NCI-H2081 treated with DMSO at 0.1 percent for 48 hours (cell line): ENCODE results near the gene RPL14.
A peak's percentile ranks its signal among the peaks of the same experiment; 100 is the strongest.
"Not testable (repeated sequence)": the region's sequence is repeated elsewhere in the genome, so short reads cannot be mapped to it uniquely, and the experiment has no call there.

Source experiments
- DNase-seq: peaks from one replicate; lab custom pipeline; 2025; lab: John Stamatoyannopoulos, UW

RPL14 gene

DNA sequence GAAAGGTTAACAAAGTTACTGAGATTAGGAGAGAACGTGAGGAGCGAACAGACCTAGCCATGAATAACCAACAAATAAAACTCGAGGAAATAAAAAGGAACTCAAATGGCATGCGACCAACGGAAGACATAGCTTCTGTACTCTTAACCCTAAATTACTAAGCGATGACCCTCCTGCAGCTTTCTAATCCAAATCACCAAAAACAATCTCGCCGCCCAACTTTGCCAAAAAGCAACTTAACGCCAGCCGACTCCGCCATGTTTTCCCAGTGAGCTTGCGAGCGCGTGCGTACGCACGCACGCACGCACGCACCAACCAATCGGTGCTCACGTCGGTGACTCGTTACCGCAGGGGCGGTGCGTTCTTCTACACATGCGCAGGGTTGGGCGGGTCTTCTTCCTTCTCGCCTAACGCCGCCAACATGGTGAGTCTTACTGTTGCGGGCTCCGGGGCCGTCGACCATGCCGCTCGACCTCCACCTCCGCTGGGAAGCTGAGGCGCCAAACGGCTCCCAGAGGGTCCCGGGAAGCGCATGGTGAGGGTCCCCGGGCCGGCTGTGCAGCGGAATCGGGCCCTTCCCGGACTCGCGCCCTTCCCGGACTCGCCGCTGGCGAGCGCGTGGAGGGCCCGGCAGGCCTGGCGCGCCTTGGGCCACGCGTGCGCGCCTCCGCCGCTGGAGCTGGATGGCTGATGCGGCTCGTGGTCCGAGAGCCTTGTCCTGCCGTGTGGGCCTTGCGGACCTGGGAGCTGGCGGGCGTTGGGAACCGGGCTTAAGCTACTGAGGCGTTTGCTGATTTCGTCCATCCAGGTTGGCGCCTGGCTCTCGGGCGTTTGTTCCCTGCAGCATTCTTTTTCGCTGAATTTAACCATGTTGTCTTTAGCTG is at the start of gene RPL14:
Gene RPL14 (plus strand): TSS at position 400 of the 884 bp plus-strand sequence. CDS start 133 bp downstream, at position 533.
- DNase-seq, result no peak

DNA sequence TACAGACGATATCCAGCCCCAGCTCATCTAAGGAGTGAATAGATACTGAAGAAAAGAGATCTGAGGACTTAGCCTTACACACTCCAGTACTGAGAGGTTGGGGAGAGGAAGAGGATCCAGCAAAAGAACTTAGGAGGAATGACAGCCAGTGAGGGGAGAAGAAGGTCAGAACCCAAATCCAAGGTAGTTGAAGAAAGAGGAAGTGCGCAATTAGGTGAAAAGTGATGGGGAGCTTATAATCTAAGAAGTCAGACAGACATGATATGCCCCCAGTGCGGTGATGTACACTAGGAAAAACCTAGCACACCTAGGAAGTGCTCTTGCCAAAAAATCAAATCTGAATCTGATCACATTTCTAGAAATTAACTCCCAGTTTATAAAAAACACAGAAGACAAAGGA is 49.5 kb upstream of the RPL14 start:
- no peak for DNase-seq

DNA sequence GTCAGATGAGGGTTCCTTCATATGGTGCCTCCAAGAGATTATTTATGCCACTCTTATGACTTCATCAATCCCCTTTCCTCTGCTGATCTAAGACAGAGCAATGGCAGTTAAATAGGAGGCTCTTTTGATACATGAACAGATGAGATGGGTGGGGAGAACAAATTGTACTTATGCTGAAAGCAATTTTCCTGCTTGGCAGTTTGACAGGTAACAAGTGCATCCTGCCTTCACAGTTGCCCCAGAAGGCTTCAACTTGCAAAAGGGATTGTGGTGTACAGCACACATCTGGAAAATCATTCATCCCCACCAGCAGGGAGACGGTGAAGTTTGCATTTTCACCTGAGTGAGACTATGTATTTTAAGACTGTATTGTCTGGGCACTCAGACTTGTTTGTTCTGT is 42.9 kb upstream of the RPL14 start:
- no peak for DNase-seq

DNA sequence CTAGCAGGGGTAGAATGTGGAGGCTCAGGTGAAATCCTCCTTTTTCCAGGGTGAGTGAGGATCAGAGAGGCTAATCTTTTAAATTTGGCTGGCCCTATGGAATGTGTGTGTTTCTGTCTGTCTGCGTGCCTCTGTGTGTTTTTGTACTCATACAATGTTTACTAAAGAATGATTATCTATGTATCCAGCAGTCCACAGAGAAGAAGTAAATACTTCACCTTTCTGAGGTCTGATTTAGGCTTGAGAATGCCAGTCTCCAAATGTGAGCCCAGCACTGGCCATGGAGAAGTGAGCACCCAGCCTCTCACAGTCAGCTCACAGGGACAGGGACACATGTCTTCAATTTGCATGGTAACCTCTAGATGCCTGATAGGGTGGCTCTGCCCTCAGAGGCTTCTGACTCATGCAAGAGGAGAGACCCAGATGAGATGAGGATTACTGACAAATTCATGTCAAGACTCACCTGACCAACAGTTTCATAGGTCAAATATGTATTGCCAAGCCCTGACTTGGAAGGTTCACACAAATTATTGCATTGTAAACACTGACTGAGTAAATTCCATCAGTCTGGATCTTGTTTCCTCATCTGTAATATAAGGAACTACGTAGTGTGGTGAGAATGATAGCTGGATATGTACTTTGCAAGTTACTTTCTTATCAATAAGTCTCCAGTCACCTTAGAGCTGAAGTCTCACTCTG is 39.1 kb upstream of the RPL14 start:
- no peak for DNase-seq

DNA sequence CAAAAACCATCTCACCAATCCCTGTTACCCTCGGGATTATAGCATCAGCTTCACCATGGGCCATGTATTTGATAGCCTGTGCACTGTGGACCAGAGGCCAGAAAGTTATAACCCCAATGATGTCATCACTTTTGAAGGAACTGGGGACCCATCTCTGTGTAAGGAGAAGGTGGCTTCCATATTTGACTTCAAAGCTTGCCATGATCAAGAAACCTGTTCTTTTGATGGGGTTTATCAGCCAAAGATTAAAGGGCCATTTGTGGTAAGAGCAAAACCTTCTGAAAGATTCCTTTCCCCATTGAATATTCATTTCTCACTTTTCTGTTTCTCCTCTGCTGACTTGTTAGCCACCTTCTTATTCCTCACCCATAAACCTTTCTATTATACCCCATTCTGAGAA is 34.3 kb upstream of the RPL14 start:
- DNase-seq, result no peak

DNA sequence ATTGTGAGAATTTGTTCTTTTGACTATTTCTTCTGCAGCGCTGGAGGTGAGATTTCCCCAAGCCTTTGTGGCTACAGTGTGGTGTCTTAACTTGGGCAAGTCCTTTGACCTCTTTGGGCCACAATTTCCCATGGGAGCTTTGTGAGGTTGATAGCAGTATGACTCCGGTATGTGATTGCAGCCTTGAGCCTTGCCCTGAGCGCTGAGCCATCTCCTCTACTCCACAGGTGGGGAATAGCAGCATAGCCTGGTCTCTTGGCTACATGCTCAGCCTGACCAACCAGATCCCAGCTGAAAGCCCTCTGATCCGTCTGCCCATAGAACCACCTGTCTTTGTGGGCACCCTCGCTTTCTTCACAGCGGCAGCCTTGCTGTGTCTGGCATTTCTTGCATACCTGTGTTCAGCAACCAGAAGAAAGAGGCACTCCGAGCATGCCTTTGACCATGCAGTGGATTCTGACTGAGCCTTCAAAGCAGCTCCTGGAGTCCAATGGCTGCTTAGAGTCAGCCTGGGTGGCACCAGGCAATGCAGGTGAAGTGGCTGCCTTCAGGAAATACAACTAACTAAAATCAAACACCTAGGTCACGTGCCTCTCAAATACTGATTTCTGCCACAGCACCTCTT is 30.0 kb upstream of the RPL14 start:
- DNase-seq, result no peak

DNA sequence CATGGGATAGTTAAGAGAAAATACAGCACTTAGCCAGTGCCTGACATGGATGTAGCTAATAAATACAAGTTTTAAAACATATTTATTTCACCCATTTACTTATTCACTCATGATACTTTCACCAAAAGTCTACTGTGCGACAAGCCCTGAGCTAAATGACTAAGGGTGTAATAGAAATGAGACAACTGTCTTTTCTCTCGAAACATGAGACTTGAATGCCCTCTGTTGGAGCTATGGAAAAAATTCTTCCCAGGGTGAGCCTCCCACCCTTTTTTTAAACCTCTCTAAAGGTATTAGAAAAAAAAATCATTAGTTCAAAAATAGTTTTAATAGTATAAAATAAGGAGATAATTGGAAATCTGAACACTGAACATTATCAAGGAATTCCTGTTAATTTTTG is 24.3 kb upstream of the RPL14 start:
- no peak for DNase-seq

DNA sequence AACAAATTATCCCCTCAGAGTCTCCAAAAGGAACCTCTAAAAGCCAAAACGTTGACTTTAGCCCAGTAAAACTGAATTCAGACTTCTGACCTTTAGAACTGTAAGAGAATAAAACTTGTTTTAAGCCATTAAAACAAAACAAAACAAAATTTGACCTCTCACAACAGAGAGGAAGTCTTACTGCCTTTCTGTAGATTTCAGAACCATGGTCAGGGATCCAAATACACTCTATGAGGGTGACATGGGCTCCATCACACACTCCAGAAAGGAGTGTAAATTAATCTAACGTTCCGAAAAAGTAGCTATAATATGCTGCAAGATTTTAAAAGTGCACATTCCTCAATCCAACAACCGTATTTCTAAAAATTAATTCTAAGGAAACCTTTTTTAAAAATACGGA is 19.2 kb upstream of the RPL14 start:
- DNase-seq, result no peak

DNA sequence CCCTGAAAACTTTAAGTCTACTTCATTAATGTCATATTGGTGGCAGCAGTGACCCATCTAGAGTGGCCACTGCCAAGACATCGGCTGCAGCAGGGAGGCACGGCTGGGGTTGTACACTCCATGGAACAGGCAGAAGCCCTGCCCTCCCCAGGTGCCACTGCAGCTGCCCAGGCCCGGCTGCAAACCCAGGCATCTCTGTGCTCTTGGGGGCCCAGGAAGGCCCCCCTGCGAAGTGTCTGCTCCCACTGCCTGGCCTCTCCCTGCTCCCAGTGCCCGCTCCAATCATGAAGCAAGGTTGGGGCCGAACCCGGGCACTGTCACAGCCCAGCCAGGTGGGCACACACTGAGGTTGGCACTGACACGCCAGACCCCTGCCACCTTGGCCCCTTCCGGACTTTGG is 12.1 kb upstream of the RPL14 start:
- no peak for DNase-seq

DNA sequence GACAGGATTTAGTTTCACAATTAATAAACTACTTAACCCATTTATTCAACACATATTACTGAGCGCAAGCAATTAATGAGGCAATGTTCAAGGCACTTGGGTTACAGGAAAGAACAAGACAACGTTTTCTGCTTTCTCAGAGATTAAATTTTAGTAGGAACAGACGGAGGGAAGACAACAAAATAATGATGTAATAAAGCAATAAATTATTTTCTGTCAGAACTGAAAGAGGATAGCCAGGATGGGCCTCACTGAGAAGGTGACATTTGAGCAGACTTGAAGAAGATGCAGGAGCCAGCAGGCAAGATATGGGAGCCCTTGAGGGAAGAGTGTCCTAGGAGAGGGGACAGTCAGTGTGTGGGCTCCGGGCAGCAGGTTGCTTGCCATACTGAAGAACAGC is 11.3 kb upstream of the RPL14 start:
- no peak for DNase-seq

DNA sequence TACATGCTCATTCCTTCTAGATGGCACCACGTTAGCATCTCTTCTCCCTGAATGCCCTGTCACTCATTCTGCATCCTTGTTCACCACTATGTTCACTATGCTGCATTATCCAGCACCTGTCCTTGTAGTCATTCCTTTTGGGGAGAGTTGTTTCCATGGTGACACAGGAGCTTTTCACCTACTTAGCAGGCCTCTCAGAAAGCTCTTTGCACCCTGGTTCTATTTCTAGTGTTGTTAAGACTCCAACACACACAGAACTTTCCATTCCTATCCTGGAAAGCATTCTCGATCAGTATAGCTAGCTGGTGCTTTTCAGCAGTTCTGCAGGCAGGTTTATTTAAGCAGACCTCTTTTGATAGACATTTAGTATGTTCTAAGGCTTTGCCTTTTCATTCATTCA is 6.7 kb upstream of the RPL14 start:
- DNase-seq, result no peak

DNA sequence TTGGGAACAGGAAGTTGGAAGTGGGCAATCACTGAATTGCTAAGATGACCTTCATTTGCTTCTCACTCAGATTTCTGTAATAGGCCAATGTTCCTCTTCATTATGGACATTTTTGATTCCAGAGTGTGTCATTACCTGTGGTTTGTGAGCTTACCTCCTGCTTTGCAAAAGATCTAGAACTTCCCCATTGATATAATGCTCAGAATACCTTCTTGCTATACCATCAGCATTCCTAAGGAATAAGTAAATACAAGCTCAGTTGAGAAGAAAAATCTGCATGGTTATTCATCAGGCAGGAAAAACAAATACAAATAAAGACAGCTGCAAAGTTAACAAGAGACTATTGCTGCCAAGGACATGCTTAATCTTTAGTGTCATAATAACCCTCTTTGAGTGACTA is 5.6 kb upstream of the RPL14 start:
- DNase-seq, result no peak

DNA sequence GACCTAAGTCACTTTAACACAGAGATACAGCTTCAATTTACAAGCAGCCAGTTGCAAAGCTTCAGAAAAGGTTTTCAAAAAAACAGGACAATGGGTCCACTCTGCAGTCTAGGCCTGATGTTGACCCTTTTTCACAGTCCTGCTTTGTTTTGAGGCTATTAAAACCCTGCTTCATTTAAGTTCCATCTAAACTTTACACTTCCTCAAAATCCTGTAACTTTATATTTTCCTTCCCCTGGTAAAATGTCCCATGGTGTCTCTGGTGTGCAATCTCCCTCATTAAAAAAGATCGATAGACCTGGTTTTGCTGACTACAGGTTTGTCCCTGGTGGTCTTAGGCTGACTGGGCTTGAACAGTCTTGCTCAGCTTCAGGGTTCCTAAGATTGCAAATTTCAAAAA is 5.1 kb upstream of the RPL14 start:
- no peak for DNase-seq

DNA sequence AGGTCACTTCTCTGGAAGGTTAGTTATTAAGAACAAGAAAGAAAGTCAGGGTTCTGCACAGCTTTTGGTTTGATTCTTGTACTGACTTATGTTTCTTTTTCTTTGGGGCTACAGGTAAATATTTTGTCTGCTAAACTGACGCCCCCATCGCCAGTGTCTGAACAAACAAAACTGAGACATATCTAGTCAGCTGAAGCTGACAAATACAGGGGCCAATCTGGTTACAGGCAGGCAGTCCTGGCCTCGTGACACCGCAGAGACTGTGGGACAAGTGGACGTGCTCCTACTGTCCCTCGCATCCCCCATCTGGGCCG is 4.6 kb upstream of the RPL14 start:
- DNase-seq, result no peak

DNA sequence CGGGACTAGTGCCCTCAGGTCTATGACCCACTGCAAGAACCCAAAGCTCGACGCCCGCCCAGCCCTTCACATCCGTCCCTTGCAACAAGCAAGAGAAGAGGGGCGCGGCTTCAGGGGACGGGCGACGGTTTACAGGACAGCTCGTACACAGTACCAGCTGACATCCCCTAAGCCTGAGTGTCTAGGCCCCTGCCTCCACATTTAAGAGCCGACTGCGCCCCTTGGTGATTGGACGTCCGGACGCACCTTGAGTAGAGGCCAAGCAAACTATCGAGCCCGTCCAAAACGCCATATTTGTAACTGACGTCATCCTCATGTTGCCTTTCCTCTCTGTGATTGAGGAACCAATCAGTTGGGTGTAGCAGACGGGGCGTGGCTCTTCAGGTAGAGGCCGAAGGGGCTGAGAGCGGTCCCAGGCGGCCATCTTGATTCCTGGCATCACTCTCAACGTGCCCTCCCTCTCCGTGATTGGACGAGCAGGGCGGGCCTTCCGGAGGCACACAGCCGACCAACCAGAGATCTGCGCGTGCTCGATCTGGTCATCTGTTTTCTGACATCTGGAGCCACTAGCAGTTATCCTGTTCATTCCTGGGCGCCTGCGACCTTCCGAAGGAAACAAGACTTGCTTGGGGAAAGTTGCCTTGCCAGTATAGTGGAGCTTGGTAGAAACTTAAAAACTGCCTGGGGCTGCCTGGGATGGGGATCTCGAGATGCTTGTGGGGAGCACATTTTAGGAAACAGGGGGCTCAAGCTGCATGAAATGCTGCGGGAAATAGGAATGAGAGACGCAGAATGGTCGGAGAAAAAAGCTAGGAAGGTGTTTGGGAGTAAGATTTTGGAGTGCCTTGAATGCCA is 4.0 kb upstream of the RPL14 start:
- peak; percentile 57 for DNase-seq

DNA sequence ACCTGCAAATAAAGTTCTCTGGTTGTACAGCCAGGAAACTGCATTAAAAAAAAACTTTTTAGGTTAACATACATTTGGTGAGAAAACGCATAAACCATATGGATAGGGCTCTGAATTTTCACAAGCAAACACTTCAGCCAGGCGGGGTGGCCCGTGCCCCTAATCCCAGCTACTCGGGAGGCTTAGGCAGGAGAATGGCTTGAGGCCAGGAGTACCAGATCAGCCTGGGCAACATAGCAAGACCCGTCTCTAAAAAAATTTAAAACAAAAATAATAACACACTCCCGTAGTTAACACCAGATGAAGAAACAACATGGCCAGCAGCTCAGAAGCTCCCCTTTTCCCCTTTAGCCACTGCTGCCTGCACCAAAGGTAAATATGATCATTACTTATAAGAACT is 3.2 kb upstream of the RPL14 start:
- DNase-seq, result no peak

DNA sequence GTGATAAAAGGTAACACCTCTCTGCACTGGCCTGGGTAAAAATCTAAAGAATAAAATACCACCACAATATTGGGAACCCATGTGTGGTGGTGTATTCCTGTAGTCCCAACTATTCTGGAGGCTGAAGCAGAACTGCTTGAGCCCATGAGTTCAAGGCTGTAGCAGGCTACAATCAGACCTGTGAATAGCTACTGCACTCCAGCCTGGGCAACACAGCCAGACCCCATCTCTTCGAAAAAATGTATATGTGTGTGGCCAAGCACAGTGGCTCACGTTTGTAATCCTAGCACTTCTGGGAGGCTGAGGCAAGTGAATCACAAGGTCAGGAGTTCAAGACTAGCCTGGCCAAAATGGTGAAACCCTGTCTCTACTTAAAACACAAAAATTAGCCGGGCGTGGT is 1.8 kb upstream of the RPL14 start:
- DNase-seq, result no peak

DNA sequence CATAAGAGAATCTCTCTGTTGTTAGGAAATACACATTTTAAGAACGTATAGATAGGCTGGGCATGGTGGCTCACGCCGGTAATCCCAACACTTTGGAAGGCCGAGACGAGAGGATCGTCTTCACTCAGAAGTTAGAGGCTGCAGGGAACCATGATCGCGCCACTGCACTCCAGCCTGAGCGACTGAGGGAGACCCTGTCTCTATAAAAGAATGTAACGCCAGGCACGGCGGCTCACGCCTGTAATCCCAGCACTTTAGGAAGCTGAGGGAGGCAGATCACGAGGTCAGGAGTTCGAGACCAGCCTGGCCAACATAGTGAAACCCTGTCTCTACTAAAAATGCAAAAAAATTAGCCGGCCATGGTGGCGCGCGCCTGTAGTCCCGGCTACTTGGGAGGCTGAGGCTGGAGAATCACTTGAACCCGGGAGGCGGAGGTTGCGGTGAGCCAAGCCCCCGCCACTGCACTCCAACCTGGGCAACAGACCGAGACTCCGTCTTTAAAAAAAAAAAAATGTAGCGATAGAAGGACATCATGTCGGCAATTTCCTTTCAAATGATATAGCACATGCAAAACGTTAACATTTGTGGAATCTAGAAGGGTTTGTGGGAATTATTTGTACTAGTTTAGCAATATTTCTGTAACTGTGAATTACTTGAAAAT is 730 bp upstream of the RPL14 start:
- no peak for DNase-seq

DNA sequence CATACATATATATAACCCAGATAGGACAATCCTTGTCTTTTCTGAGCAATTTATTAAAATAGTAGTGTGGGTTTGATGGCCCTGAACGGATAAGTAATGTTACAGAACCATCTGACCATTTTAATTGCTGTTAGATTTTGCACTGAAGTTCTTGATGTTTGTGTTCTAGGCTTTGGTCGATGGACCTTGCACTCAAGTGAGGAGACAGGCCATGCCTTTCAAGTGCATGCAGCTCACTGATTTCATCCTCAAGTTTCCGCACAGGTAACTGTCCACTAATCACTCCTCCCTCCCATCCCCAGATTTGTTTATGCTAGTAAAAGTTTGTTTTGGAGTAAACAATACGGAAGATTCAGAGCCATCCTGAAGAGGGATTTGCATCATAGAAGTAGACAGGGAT is 1.3 kb downstream of the RPL14 start:
- DNase-seq, result no peak

DNA sequence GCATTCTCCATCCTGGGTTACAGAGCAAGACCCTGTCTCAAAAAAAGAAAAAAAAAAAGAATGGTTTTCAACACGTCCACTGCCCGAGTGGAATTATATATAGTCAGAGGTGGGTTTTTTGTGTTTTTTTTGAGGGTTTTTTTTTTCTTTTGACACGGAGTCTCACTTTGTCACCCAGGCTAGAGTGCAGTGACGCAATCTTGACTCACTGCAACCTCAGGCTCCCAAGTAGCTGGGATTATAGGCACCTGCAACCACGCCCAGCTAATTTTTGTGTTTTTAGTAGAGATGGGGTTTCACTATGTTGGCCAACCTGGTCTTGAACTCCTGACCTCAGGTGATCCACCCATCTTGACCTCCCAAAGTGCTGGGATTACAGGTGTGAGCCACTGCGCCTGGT is 3.3 kb downstream of the RPL14 start:
- DNase-seq, result not testable (repeated sequence)

DNA sequence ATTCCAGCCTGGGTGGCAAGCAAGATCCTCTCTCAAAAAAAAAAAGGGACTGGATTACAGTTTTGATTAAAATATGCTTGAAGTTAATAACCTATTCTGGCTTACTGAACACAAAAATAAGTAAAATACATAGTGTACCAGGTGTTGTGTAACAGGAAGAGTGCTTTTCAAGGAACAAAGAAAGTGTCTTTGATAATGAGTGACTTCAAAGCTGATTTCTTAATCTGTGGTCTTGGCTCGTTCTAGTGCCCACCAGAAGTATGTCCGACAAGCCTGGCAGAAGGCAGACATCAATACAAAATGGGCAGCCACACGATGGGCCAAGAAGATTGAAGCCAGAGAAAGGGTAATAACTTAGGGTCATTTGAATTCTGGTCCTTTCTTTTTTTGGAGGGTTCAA is 4.0 kb downstream of the RPL14 start:
- DNase-seq, result no peak

DNA sequence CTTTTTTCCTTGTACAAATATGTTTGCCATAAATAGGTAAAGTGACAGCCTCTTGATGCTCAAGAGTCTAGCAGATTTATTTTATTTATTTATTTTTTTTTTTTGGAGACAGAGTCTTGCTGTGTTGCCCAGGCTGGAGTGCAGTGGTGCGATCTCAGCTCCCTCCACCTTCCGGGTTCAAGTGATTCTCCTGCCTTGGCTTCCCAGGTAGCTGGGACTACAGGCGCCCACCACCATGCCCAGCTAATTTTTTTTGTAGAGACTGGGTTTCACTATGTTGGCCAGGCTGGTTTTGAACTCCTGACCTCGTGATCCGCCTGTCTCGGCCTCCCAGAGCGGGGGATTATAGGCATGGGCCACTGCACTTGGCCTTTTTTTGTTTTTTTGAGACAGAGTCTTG is 5.7 kb downstream of the RPL14 start:
- not testable (repeated sequence) for DNase-seq
